GM18870 (cell line): ENCODE data around the gene MTMR12.
"Not testable (repeated sequence)": the region's sequence is repeated elsewhere in the genome, so short reads cannot be mapped to it uniquely, and the experiment has no call there.

ENCODE experiments used
- ATAC-seq: cut with Tn5 transposase; IDR thresholded peaks from one replicate; pipeline ENCODE4 v1.9.1; 2021; ENCODE audit warnings: moderate library complexity; ENCODE audit not compliant: unreplicated experiment

Gene MTMR12

DNA sequence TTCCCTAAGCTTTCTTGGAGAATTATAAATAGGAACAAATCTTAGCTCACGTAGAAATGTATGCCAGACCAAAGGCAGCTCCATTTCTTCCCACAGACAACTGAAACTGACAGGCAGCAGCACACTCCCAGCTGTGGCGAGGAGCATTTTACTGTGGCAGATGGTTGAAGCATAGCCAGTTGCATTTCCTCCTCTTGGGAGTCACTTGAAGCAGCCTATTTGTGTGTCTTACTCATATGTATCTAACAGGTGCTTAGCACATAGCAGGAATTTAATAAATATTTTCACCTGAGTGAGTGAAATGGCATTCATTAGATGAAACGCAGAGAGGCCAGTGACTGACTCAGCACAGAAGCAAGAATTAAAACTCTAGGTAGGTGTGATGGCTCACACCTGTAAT lies 12.3 kb upstream of the MTMR12 start:
- ATAC-seq, result peak; percentile 67

DNA sequence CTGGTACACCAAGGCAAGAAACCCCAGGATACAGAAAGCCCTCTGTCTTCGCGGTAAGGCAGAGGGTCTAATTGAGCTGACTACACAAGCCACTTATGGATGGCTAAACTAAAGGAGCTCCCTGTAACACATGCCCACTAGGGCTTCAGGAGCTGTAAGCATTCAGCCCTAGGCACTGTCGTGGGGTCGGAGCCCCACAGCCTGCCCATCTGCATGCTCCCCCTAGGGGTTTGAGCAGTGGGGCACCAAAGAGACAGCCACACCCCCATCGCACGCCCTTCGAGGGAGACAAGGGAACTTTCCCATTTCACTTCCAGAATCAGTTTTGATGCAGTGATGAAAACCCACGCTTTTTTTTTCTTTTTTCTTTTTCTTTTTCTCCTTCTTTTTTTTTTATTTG lies 11.0 kb upstream of the MTMR12 start:
- ATAC-seq, result no peak

DNA sequence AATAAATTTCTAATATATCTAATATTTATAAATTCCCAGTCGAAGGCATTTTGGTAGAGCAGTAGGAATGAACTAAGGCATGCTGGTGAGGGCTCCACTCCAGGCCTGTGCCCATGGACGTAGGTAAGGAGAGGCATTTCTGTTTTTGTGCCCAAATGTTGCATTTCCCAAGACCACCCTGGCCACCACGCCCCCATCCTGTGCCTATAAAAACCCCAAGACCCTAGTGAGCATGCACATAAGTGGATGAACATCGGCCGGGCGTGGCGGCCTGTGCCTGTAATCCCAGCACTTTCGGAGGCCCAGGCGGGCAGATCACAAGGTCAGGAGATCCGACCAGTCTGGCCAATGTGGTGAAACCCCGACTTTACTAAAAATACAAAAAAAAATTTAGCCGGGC lies 10.1 kb upstream of the MTMR12 start:
- ATAC-seq, result no peak

DNA sequence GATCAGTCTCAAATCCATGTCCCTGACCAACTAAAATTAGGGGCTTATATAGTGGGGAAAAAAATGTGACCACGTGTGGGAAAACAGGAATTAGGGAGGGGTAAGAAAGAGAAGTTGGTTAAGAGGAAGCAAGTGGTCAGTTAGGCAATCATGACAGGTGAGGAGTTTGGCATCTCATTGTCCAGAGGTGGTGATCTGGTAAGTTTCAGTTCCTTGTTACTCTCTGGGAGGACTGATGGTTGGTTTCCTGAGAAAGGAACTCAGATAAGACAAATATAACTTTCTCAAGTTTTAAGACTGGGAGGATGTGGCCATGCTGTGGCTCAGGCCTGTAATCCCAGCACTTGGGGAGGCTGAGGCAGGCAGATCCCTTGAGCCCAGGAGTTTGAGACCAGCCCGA lies 9.0 kb upstream of the MTMR12 start:
- ATAC-seq, result not testable (repeated sequence)

DNA sequence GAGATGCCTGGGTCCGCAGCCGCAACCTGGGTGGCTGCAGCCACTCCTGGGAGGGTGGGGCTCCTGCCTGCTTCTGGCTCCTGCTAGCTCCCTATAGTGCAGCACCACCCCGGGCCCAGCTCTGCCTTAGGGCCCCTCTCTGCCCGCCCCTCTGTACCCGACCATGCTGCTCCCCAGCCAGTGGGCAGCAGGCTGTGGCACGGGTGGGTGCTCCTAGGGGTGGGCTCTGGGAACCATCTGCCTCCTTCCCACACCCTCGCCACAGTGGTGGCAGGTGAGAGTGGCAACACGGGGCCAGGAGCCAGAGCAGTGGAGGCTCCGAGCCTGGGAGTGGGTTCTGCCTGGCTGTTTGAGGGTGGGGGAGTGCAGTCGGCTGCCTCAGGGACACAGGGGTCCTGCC lies 7.8 kb upstream of the MTMR12 start:
- no peak for ATAC-seq

DNA sequence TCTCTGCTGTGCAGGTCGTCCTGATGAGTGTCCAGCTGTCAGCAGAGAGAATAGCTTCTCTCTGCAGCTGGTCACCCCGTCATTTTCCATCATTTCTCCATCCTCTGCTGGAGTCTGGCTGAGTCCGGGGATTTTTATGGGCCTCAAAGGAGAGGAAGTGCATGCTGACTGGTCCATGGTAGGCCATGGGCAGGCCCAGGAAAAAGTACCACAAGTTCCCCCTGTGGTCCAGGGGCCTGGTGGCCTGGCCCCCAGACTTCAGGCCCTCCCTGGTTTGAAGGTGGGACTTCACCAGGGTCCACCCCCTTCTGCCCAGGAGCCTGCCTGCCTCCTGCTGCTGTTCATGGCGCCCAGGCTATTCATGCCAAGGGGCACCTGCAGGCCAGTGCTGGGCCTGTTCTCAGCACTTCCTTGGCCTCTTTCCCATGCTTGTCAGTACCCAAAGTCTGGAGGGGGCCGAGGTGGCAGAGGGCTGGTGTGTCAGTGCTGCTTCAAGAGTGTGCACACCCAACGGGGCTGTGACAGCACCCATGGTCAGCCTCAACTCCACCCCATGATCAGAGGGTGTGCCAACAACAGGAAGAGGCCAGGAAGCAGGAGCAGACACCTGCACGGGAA lies 7.3 kb upstream of the MTMR12 start:
- no peak for ATAC-seq

DNA sequence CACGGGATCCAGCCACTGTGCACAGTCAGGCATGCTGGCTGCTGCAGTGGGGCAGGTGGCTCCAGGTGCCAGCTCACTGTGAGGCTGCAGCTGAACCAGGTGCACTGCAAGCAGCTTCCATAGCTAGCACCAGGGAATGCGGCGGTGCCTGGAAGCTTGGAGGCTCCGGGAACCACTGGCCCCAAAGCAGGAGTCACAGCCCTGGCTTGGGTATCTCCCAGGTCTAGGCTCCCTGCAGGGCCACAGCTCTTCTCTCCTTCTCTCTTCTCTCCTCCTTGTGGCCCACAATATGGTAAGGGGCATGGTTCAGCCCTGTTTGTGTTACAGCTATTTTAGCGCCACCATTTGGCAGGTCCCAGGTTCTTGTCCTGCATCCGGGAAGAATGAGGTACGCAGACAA lies 6.7 kb upstream of the MTMR12 start:
- ATAC-seq, result no peak

DNA sequence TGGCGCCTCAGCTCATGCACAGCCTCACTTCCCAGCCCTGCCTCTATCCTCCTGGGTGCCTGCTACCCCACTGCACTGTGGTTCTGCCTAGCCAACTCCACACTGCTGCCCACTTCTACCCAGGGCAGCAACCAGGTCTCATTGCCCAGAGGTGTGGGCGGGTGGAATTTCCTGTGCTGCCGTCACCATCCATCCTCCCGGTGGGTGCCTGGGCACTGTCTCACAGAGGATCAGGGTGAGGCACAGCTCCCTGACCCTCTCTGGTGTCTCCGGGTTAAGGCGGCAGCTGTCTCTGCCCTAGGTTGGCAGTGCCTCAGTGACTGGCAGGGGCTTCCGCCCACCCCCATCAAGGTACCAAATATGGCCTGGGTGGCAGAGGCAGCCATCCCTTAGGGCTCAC lies 4.3 kb upstream of the MTMR12 start:
- no peak for ATAC-seq

DNA sequence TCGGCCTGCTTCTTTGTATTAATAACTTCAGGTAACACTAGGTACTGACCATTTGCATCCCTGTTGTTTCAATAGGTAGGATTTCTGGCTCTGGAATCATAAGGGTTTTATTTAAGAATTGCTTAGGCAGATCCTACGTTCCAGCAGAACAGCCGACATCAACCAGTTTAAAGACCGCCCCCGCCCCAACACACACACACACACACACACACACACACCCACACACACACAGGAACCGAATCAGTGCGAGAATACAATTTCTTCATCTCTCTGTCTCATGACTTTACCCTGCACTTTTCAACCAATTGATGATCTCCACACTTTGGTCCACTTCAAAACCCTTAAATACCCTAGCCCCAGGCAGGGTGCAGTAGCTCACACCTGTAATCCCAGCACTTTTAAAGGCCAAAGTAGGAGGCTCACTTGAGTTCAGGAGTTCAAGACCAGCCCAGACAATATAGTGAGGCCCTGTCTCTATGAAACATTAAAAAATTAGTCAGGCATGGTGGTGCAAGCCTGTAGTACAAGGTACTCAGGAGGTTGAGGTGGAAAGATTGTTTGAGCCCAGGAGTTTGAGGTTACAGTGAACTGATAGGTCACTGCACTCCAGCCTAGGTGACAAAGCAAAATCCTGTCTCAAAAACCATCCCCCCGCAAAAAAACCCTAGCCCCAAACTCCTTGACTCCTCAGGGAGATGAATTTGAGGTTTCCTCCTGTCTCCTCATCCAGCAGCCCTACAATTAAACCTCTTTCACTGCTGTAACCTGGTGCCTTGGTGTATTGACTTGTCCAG lies 2.7 kb upstream of the MTMR12 start:
- ATAC-seq, result no peak

DNA sequence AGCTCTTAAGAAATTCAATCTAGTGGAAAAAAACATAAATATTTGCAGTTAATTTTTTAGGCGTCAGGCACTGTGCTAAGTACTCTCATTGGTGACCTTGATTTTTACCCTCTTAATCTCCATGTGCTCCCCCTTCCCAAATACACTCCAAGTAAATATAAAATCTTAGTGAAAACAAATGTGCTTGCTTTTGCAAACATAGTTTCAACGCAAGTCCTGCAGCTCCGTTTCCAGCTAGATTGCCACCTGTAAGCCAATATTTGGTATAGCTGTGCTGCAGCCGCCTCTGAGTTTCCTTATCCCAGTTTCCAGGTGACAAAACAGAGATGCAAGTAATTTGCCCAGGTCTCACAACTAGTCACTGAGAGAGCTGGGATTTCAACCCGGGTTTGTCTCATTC lies 1.9 kb upstream of the MTMR12 start:
- ATAC-seq, result no peak

DNA sequence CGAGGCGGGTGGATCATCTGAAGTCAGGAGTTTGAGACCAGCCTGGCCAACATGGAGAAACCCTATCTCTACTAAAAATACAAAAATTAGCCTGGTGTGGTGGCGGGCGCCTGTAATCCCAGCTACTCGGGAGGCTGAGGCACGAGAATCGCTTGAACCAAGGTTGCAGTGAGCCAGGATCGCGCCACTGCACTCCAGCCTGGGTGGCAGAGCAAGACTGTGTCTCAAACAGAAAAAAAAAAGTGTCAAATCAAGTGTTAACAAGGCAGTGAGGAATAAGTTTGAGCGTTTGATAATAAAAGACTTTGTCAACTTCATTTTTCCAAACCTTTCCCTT lies 1.4 kb upstream of the MTMR12 start:
- ATAC-seq, result not testable (repeated sequence)

DNA sequence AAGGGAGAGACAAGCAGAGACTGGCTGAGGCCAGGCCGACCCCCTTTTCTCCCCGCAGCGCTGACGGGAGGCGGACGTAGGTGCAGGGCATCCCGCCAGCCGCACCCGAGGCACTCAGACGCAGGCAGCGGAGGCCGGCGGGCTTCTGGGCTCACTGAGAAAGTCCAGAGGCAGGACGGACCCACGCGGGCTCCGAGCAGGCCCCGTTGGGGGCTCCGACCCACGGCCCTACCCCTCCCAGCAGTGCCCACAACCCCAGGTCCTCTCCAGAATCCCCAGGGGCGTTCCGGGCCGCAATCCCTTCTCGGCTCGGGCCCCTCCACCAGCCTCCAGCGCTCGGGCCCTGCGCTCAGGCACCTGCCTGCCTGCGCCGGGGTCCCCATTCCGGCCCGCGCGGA lies 543 bp downstream of the MTMR12 start:
- ATAC-seq, result peak; percentile 8

DNA sequence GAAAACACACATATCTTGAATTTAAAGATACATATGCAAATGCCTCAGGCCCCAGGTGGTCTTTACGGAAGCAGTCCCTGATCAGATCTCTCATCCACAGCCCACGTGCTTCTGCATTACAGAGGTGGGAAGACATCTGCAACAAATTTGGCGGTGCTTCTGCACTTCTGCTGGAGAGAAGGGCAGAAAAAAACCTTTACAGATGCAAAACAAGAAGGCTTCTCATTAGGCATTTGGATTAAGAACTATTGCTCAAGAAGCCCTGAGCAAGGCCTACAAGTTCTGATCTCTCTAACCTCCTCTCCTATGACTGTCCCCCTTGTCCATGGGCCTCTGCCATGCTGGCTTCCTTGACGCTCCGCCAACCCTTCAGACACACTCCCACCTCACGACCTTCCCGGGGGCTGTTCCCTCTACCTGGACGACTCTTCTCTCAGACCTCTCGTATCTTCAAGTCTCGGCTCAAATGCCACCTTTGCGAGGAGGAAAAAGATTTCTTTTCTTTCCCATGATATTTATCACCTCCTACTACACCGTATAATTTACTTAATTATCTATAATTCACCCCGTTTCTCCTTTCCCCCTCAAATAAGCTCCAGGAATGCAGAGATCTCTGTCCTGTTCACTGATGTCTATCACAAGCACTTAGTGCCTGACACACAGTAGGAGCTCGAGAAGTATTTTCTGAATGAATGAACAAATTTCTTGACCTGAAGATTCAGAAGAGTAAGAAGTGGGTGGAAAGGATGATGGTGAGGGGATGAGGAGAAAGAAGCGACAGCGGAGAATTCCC lies 1.1 kb downstream of the MTMR12 start:
- ATAC-seq, result no peak

DNA sequence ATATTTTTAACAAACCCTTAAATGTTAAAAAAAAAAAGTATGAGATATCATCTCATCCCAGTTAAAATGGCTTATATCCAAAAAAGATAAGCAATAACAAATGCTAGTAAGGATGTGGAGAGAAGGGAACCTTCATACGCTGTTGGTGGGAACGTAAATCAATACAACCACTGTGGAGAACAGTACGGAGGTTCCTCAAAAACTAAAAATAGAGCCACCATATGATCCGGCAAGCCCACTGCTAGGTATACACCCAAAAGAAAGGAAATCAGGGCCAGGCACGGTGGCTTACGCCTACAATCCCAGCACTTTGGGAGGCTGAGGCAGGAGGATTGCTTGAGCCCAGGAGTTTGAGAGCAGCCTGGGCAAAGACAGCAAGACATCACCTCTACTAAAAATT lies 3.0 kb downstream of the MTMR12 start:
- no peak for ATAC-seq

DNA sequence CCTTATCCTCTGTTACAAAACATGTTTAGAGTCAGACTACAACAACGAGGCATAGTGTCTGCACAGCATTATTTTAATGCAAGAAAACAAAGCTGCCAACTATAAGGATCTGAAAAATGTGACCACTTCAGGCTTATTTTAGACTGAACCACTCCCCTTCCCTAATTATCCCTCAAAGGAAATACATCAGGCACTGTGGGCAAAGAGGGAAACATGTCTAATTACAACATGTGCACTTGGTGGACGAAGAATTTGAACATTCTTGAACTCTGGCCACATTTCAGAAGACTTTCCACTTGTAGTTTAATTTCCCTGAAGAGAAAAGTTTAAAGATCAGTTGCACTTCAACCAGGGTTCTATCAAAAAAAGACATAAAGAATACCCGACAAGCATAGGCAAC lies 3.8 kb downstream of the MTMR12 start:
- no peak for ATAC-seq

DNA sequence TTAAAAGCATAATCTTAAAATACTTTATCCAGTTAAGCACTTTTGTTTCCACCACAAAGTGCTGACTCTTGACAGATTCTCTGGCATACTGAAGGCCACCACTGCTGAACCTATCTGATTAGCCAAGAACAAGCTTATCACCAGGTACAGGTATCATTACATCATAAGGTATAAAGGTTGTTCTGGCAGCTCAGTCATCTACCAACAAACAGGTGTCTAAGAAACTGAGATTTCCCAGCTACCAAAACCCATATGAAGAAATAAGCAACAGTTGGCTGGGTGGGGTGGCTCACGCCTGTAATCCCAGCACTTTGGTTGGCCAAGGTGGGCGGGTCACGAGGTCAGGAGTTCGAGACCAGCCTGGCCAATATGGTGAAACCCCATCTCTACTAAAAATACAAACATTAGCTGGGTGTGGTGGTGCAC lies 5.0 kb downstream of the MTMR12 start:
- ATAC-seq, result no peak

DNA sequence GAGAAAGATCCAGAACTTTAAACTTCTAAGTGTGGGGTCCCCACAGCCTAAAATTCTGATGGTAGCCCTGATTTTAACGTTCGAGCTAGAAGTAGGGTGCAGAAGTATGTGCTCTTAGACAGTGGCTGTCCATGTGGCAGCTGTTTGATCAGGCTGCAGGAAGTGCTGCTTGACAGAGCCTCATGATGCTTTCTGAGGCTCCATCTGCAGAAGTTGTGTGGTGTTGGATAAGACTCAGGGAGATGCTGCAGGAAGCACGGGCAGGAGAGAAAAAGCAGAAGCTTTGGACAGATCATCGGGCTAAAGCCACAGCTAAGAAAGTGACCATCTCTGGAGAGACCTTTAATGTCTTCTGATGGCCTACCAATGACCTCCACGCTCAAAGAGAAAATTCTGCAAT lies 8.1 kb downstream of the MTMR12 start:
- no peak for ATAC-seq

DNA sequence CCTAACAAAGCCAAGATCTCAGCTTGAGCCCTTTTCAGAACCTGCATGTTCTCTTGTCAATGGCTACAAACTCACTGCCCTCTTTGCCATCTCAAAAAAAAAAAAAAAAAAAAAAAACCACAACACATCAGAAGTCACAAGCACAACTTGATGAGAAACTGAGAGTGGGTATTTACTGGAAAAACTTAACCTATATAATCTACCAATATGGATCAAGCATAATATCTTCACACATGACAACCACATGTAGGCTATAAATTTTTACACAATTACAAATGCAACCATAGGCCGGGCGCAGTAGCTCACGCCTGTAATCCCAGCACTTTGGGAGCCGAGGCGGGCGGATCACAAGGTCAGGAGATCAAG lies 9.0 kb downstream of the MTMR12 start:
- ATAC-seq, result no peak

DNA sequence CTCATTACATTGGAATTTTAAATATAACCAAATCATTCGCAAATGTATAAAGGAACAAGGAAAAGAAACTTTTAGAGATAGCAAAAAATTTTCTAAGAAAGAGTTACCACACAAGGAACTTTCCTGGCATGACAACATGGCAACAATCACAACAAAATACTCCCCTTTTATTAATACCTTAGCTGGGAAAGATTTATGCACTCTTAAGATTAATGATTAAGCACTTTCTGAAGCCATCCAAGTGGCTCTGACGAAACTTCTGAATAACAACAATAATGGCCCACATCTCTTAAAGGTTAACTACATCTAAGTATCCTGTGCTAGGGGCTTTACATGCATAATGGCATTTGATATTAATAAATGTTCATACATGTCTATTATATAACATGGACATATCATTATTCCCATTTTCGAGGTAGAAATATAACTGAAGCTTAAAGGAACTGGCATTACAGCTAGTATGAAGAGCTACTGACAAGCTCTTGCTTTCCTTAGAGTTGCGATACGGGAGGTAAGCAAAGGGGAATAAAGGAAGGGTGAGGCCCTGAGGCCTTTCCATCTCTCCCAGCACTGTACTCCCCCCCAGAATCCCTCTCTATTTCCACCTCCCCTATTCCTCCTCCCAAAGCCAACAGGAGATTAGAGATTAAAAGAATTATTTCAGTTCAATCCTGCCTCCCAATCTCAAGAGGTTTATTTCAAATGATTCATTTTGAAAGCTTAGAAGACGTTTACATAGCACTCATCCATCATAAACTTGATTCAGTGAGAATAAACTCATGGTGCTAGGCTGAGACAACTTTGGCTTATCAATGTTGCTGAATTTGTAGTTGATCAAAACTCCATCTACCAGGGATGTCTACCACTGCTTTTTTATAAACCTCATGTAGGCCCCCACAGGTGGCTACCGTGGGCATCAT lies 9.6 kb downstream of the MTMR12 start:
- no peak for ATAC-seq

DNA sequence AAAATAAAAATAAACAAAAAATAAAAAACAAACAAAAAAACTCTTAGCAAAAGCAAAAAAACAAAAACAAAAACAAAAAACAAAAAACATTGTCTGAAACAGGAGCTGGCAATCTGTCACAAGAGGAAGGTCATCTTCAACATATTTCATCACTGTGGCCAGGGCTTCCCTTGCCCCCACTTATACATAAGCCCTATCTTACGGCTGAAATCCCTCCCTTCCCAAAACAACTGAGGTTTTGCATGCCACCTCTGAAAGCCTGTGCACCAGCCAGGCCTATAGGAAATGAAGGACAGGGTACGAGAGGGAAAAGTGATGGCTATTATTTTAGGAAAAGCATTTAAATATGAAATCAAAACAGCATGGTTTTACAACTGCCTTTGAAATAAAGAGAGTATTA lies 10.8 kb downstream of the MTMR12 start:
- no peak for ATAC-seq

DNA sequence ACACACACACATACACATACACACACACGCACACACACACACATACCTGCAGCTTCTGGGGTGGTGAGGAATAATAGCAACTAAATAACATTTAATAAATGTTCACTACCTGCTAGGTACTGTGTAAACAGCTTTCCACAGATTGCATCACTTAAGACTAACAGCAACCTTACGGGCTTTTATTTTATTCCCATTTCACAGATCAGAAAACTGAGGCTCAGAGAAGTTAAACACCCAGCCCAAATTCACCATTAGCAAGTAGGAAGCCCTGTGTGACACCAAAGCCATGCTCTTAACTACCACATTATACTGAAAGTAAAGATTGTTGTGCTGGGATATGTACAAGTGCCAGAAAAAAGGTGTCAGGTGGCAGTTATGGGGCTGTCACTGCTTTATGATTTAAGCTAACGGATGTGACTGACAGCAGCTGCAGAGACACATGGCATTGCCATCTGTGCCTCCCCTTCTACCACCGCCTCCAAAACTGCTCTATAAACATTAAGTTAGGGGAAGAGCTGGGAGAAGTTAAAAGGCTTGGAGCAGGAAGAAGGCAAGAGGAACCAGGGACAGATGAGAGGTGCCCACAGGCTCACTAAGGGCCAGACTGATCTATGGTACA lies 13.6 kb downstream of the MTMR12 start:
- ATAC-seq, result no peak
